ENCODE results near the gene SH2B3.

DNA sequence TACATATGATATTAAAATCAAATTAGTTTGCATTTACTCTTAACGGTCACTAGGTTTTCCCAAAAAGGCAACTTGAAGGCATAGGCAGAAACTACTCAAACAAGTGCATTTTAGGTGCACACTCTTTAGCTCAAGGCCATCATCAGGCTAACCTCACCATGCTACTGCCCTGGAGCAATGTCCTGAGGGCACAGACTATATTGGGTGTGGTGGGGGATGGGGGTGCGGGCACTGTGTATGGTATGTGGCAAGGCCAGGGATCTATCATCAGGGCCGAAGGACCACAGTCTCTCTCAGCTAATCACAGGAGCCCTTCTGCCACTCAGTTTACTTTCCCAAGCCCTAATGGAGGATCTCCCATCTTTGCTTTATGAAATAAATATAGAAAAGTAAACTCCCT lies 51.9 kb downstream of the SH2B3 start:
- TF ChIP-seq, protein P1, sequence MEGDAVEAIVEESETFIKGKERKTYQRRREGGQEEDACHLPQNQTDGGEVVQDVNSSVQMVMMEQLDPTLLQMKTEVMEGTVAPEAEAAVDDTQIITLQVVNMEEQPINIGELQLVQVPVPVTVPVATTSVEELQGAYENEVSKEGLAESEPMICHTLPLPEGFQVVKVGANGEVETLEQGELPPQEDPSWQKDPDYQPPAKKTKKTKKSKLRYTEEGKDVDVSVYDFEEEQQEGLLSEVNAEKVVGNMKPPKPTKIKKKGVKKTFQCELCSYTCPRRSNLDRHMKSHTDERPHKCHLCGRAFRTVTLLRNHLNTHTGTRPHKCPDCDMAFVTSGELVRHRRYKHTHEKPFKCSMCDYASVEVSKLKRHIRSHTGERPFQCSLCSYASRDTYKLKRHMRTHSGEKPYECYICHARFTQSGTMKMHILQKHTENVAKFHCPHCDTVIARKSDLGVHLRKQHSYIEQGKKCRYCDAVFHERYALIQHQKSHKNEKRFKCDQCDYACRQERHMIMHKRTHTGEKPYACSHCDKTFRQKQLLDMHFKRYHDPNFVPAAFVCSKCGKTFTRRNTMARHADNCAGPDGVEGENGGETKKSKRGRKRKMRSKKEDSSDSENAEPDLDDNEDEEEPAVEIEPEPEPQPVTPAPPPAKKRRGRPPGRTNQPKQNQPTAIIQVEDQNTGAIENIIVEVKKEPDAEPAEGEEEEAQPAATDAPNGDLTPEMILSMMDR (conservative IDR thresholded peaks at IDR 0.05; ENCODE audit: low read length), result no peak
- no peak for TF ChIP-seq EZH2phosphoT487 (IDR thresholded peaks at IDR 0.05; ENCODE audit: borderline replicate concordance)
